GM23338 (cell line): ENCODE data around the gene BIRC3. TPM values are rescaled to one million over a fixed set of nuclear protein-coding genes. Genes with fewer than 3 reads are reported as not detected.

Experiments
- ATAC-seq: fragments of 200-7000 bp; cut with Tn5 transposase; 3 replicates; pipeline ENCODE4 v1.9.1; 2020
- DNase-seq: peaks from one replicate; pipeline ENCODE4 v3.0.0-alpha.2; 2015; ENCODE audit warnings: low spot score
- H2AFZ ChIP-seq: fragments of 200-600 bp; sonication (generic); 2 replicates; pipeline ENCODE4 v1.8.0; 2016; ENCODE audit warnings: antibody characterized with exemption, mild to moderate bottlenecking, moderate library complexity
- H3F3A ChIP-seq: fragments of 200-600 bp; sonication (generic); replicated peaks from 2 replicates; pipeline ENCODE4 v1.8.0; 2017; ENCODE audit warnings: antibody characterized with exemption, mixed run types, low read depth
- H3K27ac ChIP-seq: fragments of 200-600 bp; sonication (generic); 2 replicates; pipeline ENCODE4 v1.6.1; 2016; ENCODE audit warnings: low read depth
- H3K27me3 ChIP-seq: fragments of 200-600 bp; sonication (generic); 2 replicates; pipeline ENCODE4 v1.8.0; 2016; ENCODE audit warnings: mild to moderate bottlenecking, mixed run types, moderate library complexity; ENCODE audit not compliant: insufficient read depth
- H3K36me3 ChIP-seq: fragments of 200-600 bp; sonication (generic); 2 replicates; pipeline ENCODE4 v1.8.0; 2016; ENCODE audit warnings: mild to moderate bottlenecking; ENCODE audit not compliant: insufficient read depth
- H3K4me1 ChIP-seq: fragments of 200-600 bp; sonication (generic); 2 replicates; pipeline ENCODE4 v1.8.0; 2016; ENCODE audit warnings: mild to moderate bottlenecking, moderate library complexity; ENCODE audit not compliant: insufficient read depth
- H3K4me2 ChIP-seq: fragments of 200-600 bp; sonication (generic); 2 replicates; pipeline ENCODE4 v1.7.1; 2017; ENCODE audit warnings: mixed run types
- H3K4me3 ChIP-seq: fragments of 200-600 bp; sonication (generic); 2 replicates; pipeline ENCODE4 v1.6.1; 2016; ENCODE audit warnings: mixed run types
- H3K79me2 ChIP-seq: fragments of 200-600 bp; sonication (generic); replicated peaks from 2 replicates; pipeline ENCODE4 v1.8.0; 2017; ENCODE audit warnings: mild to moderate bottlenecking; ENCODE audit not compliant: insufficient read depth
- H3K9me2 ChIP-seq: fragments of 200-600 bp; sonication (generic); 2 replicates; pipeline ENCODE4 v1.8.0; 2017; ENCODE audit not compliant: insufficient read depth
- H4K20me1 ChIP-seq: fragments of 200-600 bp; sonication (generic); replicated peaks from 2 replicates; pipeline ENCODE4 v1.8.0; 2017; ENCODE audit warnings: mild to moderate bottlenecking; ENCODE audit not compliant: insufficient read depth
- H3K27ac Mint-ChIP-seq: 2 replicates; pipeline ENCODE4 v1.8.0; 2020; ENCODE audit warnings: inconsistent platforms, mild to moderate bottlenecking, moderate library complexity, mixed read lengths
- H3K27me3 Mint-ChIP-seq: 3 replicates; pipeline ENCODE4 v1.8.0; 2022; ENCODE audit warnings: low read depth, mild to moderate bottlenecking, moderate library complexity, mixed read lengths, inconsistent platforms; ENCODE audit not compliant: insufficient read depth, poor library complexity
- H3K36me3 Mint-ChIP-seq: 3 replicates; pipeline ENCODE4 v1.8.0; 2021; ENCODE audit warnings: low read depth, mild to moderate bottlenecking, inconsistent platforms, moderate library complexity, mixed read lengths
- H3K4me1 Mint-ChIP-seq: 3 replicates; pipeline ENCODE4 v1.8.0; 2020; ENCODE audit warnings: mild to moderate bottlenecking, inconsistent platforms, mixed read lengths
- H3K4me3 Mint-ChIP-seq: 3 replicates; pipeline ENCODE4 v1.8.0; 2021; ENCODE audit warnings: moderate library complexity, mild to moderate bottlenecking, inconsistent platforms, mixed read lengths
- H3K9me3 Mint-ChIP-seq: 3 replicates; pipeline ENCODE4 v1.8.0; 2020; ENCODE audit warnings: moderate library complexity, mild to moderate bottlenecking, inconsistent platforms, mixed read lengths
- CREB1 ChIP-seq: fragments of 250-450 bp; sonication (Bioruptor Pico); IDR thresholded peaks from 2 replicates; pipeline ENCODE4 v1.5.0; 2020; ENCODE audit warnings: low read depth, mild to moderate bottlenecking, moderate library complexity
- CTCF ChIP-seq, 2 experiments: fragments of 200-600 bp in 1 of 2; sonication (generic) in 1 of 2; conservative IDR thresholded peaks; 2 replicates each; pipeline versions ENCODE4 v1.5.1 to v1.6.1; 2016 to 2017; ENCODE audit warnings: antibody characterized with exemption in 2 of 2, low read depth in 2 of 2, mild to moderate bottlenecking in 2 of 2, moderate library complexity in 1 of 2
- NANOG ChIP-seq: IDR thresholded peaks from 2 replicates; pipeline ENCODE4 v1.6.1; 2016; ENCODE audit warnings: antibody characterized with exemption, borderline replicate concordance
- POLR2AphosphoS5 ChIP-seq: IDR thresholded peaks from 2 replicates; pipeline ENCODE4 v1.6.1; 2016; ENCODE audit warnings: antibody characterized with exemption, low read depth
- ZNF331 ChIP-seq: fragments of 250-450 bp; sonication (Bioruptor Pico); IDR thresholded peaks from 2 replicates; pipeline ENCODE4 v1.5.0; 2020; ENCODE audit warnings: low read depth, mild to moderate bottlenecking, moderate library complexity
- polyA plus RNA-seq: library from polyadenylated mRNA; unstranded; fragments of >200 nt; fragmentation: Nextera tagmentation; extraction: Ambion mirVana; gene quantifications from 2 replicates; pipeline ENCODE4 v1.2.1, GENCODE V29; 2016
- total RNA-seq: library from RNA; depleted of rRNA; stranded (reverse); fragments of >200 nt; shearing (Covaris generic); gene quantifications from 2 replicates; pipeline ENCODE4 v1.2.3, GENCODE V29; 2014
- TF ChIP-seq, protein P1 (sequence below): IDR thresholded peaks from one replicate; pipeline ENCODE4 v1.6.1; 2018; ENCODE audit warnings: antibody characterized with exemption; ENCODE audit not compliant: unreplicated experiment

BIRC3 gene
- total and polyA plus RNA-seq, 2 experiments from 2014 or later: 0.03 TPM; not detected in 1

GRCh38 chr11:102346748-102347461, 29.6 kb downstream of the BIRC3 start, which contains the start of gene BIRC2:
BIRC2 (plus strand) TSS chr11:102347214; CDS start chr11:102349855, 2,641 bp downstream.
- Mint-ChIP-seq H3K4me3 (peak within 1 kb of the TSS; percentile 98), H3K9me3 (no peaks in the 10 kb centered on the region), H3K27me3 (peaks cover 2% of the 10 kb centered on the region), H3K27ac (peak within 1 kb of the TSS; percentile 95), H3K4me1 (peaks cover 13% of the 10 kb centered on the region), H3K36me3 (peaks cover 7% of the 10 kb centered on the region; the same call in 1 of the 3 replicates)
- H3K27ac ChIP-seq: peak within 1 kb of the TSS; percentile 88
- no peaks in the 10 kb centered on the region for H3K27me3 ChIP-seq
- peak; percentile 42 to 77; a peak in 3 of 4 replicates for TF ChIP-seq CTCF (conservative IDR thresholded peaks at IDR 0.05; ENCODE audit: low read depth in 2 of 2)
- no peak for TF ChIP-seq ZNF331 (CRISPR knock-in tag)
- TF ChIP-seq POLR2AphosphoS5: peak; percentile 84
- no peak for TF ChIP-seq NANOG
- peak; percentile 98 for TF ChIP-seq CREB1 (CRISPR knock-in tag)
- TF ChIP-seq, protein P1, sequence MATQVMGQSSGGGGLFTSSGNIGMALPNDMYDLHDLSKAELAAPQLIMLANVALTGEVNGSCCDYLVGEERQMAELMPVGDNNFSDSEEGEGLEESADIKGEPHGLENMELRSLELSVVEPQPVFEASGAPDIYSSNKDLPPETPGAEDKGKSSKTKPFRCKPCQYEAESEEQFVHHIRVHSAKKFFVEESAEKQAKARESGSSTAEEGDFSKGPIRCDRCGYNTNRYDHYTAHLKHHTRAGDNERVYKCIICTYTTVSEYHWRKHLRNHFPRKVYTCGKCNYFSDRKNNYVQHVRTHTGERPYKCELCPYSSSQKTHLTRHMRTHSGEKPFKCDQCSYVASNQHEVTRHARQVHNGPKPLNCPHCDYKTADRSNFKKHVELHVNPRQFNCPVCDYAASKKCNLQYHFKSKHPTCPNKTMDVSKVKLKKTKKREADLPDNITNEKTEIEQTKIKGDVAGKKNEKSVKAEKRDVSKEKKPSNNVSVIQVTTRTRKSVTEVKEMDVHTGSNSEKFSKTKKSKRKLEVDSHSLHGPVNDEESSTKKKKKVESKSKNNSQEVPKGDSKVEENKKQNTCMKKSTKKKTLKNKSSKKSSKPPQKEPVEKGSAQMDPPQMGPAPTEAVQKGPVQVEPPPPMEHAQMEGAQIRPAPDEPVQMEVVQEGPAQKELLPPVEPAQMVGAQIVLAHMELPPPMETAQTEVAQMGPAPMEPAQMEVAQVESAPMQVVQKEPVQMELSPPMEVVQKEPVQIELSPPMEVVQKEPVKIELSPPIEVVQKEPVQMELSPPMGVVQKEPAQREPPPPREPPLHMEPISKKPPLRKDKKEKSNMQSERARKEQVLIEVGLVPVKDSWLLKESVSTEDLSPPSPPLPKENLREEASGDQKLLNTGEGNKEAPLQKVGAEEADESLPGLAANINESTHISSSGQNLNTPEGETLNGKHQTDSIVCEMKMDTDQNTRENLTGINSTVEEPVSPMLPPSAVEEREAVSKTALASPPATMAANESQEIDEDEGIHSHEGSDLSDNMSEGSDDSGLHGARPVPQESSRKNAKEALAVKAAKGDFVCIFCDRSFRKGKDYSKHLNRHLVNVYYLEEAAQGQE: peak; percentile 3
- DNase-seq: peak; percentile 96
- H3K9me2 ChIP-seq: no peaks in the 10 kb centered on the region
- peak within 1 kb of the TSS; percentile 93 for H3K4me3 ChIP-seq
- H3K79me2 ChIP-seq: peaks cover 29% of the 10 kb centered on the region
- ATAC-seq: peak; percentile 97
- peaks cover 11% of the 10 kb centered on the region for H3K4me1 ChIP-seq
- H3K36me3 ChIP-seq: no peaks in the 10 kb centered on the region
- peak within 1 kb of the TSS; percentile 97 for H2AFZ ChIP-seq
- no peaks in the 10 kb centered on the region for H3F3A ChIP-seq
- H3K4me2 ChIP-seq: peak within 1 kb of the TSS; percentile 99
- H4K20me1 ChIP-seq: peaks cover 3% of the 10 kb centered on the region; the same call in 1 of the 2 replicates
